ENCODE results near the gene MTUS2. TPM values are rescaled to one million over a fixed set of nuclear protein-coding genes. Genes with fewer than 3 reads are reported as not detected.

Gene MTUS2
- total and polyA plus RNA-seq, 2 experiments from 2014 or later, result 0.27 to 0.38 TPM

GRCh38 chr13:28850226-28850625, 30.1 kb downstream of the MTUS2 start:
- Histone ChIP-seq H3K27ac (ENCODE audit: low read depth) (no peak overlapping the region), H3K79me2 (replicated peaks; ENCODE audit: insufficient read depth) (no peaks in the 10 kb centered on the region), H2AFZ (no peak overlapping the region), H3K4me3 (no peak overlapping the region), H3K4me2 (no peak overlapping the region), H4K20me1 (replicated peaks; ENCODE audit: insufficient read depth) (no peaks in the 10 kb centered on the region), H3K4me1 (ENCODE audit: insufficient read depth) (no peaks in the 10 kb centered on the region), H3K9me2 (ENCODE audit: insufficient read depth) (no peaks in the 10 kb centered on the region), H3F3A (replicated peaks; ENCODE audit: low read depth) (no peaks in the 10 kb centered on the region), H3K27me3 (ENCODE audit: insufficient read depth) (no peaks in the 10 kb centered on the region), H3K36me3 (ENCODE audit: insufficient read depth) (no peaks in the 10 kb centered on the region)
- Mint-ChIP-seq H3K9me3 (no peaks in the 10 kb centered on the region), H3K36me3 (ENCODE audit: low read depth) (no peaks in the 10 kb centered on the region), H3K27me3 (ENCODE audit: insufficient read depth, low read depth, poor library complexity) (peaks cover 4% of the 10 kb centered on the region), H3K4me1 (peaks cover 8% of the 10 kb centered on the region; the same call in 2 of the 3 replicates), H3K4me3 (no peak overlapping the region), H3K27ac (no peak overlapping the region)
- ATAC-seq (no peak), DNase-seq (ENCODE audit: low spot score) (no peak)
- TF ChIP-seq ZNF114 (CRISPR knock-in tag; IDR thresholded peaks at IDR 0.05) (no peak), NANOG (IDR thresholded peaks at IDR 0.05; ENCODE audit: borderline replicate concordance) (no peak), STAT1 (IDR thresholded peaks at IDR 0.05; ENCODE audit: unreplicated experiment) (no peak), JUNB (IDR thresholded peaks at IDR 0.05; ENCODE audit: unreplicated experiment) (no peak), CTCF (conservative IDR thresholded peaks at IDR 0.05; ENCODE audit: low read depth in 2 of 2) (no peak), ZNF462 (CRISPR knock-in tag; IDR thresholded peaks at IDR 0.05) (no peak), ETS1 (IDR thresholded peaks at IDR 0.05) (no peak), CREB1 (CRISPR knock-in tag; IDR thresholded peaks at IDR 0.05; ENCODE audit: low read depth) (no peak), EZH2phosphoT487 (IDR thresholded peaks at IDR 0.05; ENCODE audit: unreplicated experiment) (no peak), POLR2AphosphoS5 (IDR thresholded peaks at IDR 0.05; ENCODE audit: low read depth) (no peak)
